Ovary (tissue), 9 donors: ENCODE results near the gene ABHD17B. TPM values are rescaled to one million over a fixed set of nuclear protein-coding genes. Genes with fewer than 3 reads are reported as not detected.

Experiments
- DNase-seq, 5 donors: peaks; one replicate each; pipeline ENCODE4 v3.0.0-alpha.2; 2019 to 2020
- H3K27ac ChIP-seq, 2 donors: fragments of 200-600 bp; one replicate each; pipeline versions ENCODE4 v1.5.1 to v1.8.0; 2019 to 2022
- H3K27me3 ChIP-seq: fragments of 200-600 bp; one replicate; pipeline ENCODE4 v1.8.0; 2022
- H3K36me3 ChIP-seq: fragments of 200-600 bp; sonication (generic); one replicate; pipeline ENCODE4 v1.5.1; 2019
- H3K4me1 ChIP-seq: one replicate; pipeline ENCODE4 v1.8.1; 2013; ENCODE audit warnings: mild to moderate bottlenecking, moderate library complexity; ENCODE audit not compliant: insufficient read depth
- H3K4me3 ChIP-seq: fragments of 200-600 bp; sonication (generic); one replicate; pipeline ENCODE4 v1.5.1; 2017
- H3K9me3 ChIP-seq, 2 donors: fragments of 200-600 bp in 1 of 2; sonication (generic) in 1 of 2; one replicate each; pipeline versions ENCODE4 v1.5.1 to v1.8.1; 2013 to 2019; ENCODE audit warnings: mild to moderate bottlenecking in 1 of 2, moderate library complexity in 1 of 2
- CTCF ChIP-seq, 3 donors: fragments of 450-650 bp in 2 of 3; fragments of 200-600 bp in 1 of 3; IDR thresholded peaks; one replicate each; pipeline versions ENCODE4 v1.5.1 to v1.8.0; 2016 to 2022; ENCODE audit warnings: antibody characterized with exemption in 3 of 3, mild to moderate bottlenecking in 1 of 3
- EP300 ChIP-seq: sonication (generic); formaldehyde crosslinking; IDR thresholded peaks from one replicate; pipeline ENCODE4 v1.6.1; 2017; ENCODE audit warnings: antibody characterized with exemption
- POLR2A ChIP-seq: fragments of 450-650 bp; IDR thresholded peaks from one replicate; pipeline ENCODE4 v1.6.1; 2017; ENCODE audit warnings: antibody characterized with exemption, mild to moderate bottlenecking, moderate library complexity
- WGBS, 3 donors: extraction: QIAGEN DNeasy Blood & Tissue Kit in 1 of 3; methylation state at CpG; one replicate each; pipeline versions ENCODE4 v1.1.5 to v1.1.7; 2013 to 2017; 5-methylcytosine and 5-hydroxymethylcytosine counted together
- intact Hi-C, 4 donors: fragments of 100-400 bp; cut with DNase I; formaldehyde crosslinking; loops; one replicate each; pipeline versions ENCODE4 v1.11.0 to v1.15.1; 2022 to 2023
- polyA plus RNA-seq, 2 donors: library from polyadenylated mRNA; stranded (reverse); fragments of 200-250 nt in 1 of 2; fragments of 350-450 nt in 1 of 2; fragmentation: Illumina TruSeq in 1 of 2; extraction: RNeasy Lipid Tissue Mini Kit (QIAGEN cat#74804) in 1 of 2; gene quantifications; one replicate each; pipeline ENCODE4 v1.2.3, GENCODE V29; 2013 to 2014
- total RNA-seq, 7 donors: library from RNA; depleted of rRNA in 2 of 7; stranded (reverse); fragments of >200 nt in 2 of 7; fragmentation: NEBNext Ultra II Directional in 3 of 7; extraction: Animal tissue kit (Norgen Biotek cat#: 25700) in 3 of 7; gene quantifications; one replicate each; pipeline versions ENCODE4 v1.1.0 to v1.2.4, GENCODE V29; 2016 to 2023
- donor health status: DM: no; HTN: no; CAD: no; lungs with moderate emphysema.
- donor health status: DM: no; HTN: no; CAD: no.
- donor health status: Bipolar disorder and iron deficiency.
- donor health status: DM: yes; HTN: yes; CAD: no.
- donor health status: DM: no; HTN: no; CAD: no.
- donor health status: DM: yes; HTN: yes; CAD: no.

Gene ABHD17B
- total and polyA plus RNA-seq, 9 donors, result 9.8 to 17.8 (median 14.8) TPM

- no peak overlapping the region for H3K27ac ChIP-seq
- WGBS, 3 donors, result 97 to 98% (median 97%) methylated on average over 6 of the region's 6 CpGs
- H3K9me3 ChIP-seq, result no peaks in the 10 kb centered on the region
- no peaks in the 10 kb centered on the region for H3K4me1 ChIP-seq
- TF ChIP-seq CTCF (IDR thresholded peaks at IDR 0.05) (no peak), POLR2A (no peak), EP300 (no peak)
- no peaks in the 10 kb centered on the region for H3K36me3 ChIP-seq
- no peak overlapping the region for H3K4me3 ChIP-seq
- DNase-seq, result no peak
- intact Hi-C loops, result no loop called here
- H3K27me3 ChIP-seq, result no peaks in the 10 kb centered on the region
These were observed 35.6 kb downstream of the ABHD17B start for GRCh38 chr9:71875345-71875744.

GRCh38 chr9:71863631-71864030 lies 47.4 kb downstream of the ABHD17B start:
- intact Hi-C loops, result no loop called here
- TF ChIP-seq CTCF (IDR thresholded peaks at IDR 0.05), result no peak
- no peak for TF ChIP-seq POLR2A
- no peak for TF ChIP-seq EP300
- no peaks in the 10 kb centered on the region for H3K27me3 ChIP-seq
- no peaks in the 10 kb centered on the region for H3K9me3 ChIP-seq
- WGBS, 3 donors, result 75 to 89% (median 88%) methylated on average over 1 of the region's 1 CpG
- H3K4me3 ChIP-seq, result no peak overlapping the region
- no peaks in the 10 kb centered on the region for H3K4me1 ChIP-seq
- DNase-seq, result no peak
- H3K27ac ChIP-seq, result no peak overlapping the region
- H3K36me3 ChIP-seq, result no peaks in the 10 kb centered on the region

GRCh38 chr9:71861618-71862017 lies 49.4 kb downstream of the ABHD17B start:
- Histone ChIP-seq H3K4me3 (no peak overlapping the region), H3K36me3 (no peaks in the 10 kb centered on the region), H3K27ac (no peak overlapping the region), H3K4me1 (no peaks in the 10 kb centered on the region), H3K9me3 (no peaks in the 10 kb centered on the region), H3K27me3 (no peaks in the 10 kb centered on the region)
- DNase-seq, result no peak
- intact Hi-C loops, result no loop called here
- no peak for TF ChIP-seq EP300
- no peak for TF ChIP-seq POLR2A
- TF ChIP-seq CTCF (IDR thresholded peaks at IDR 0.05), result no peak
- 85 to 90% (median 89%) methylated on average over 3 of the region's 3 CpGs for WGBS, 3 donors

GRCh38 chr9:71859939-71860338 lies 51.1 kb downstream of the ABHD17B start:
- Histone ChIP-seq H3K4me1 (no peaks in the 10 kb centered on the region), H3K36me3 (no peaks in the 10 kb centered on the region), H3K9me3 (no peaks in the 10 kb centered on the region), H3K27ac (no peak overlapping the region), H3K4me3 (no peak overlapping the region), H3K27me3 (no peaks in the 10 kb centered on the region)
- 98 to 100% (median 98%) methylated on average over 3 of the region's 3 CpGs for WGBS, 3 donors
- TF ChIP-seq EP300, result no peak
- TF ChIP-seq CTCF (IDR thresholded peaks at IDR 0.05), result no peak
- TF ChIP-seq POLR2A, result no peak
- intact Hi-C loops, result no loop called here
- DNase-seq, result no peak

- no peak for DNase-seq
- TF ChIP-seq POLR2A (no peak), EP300 (no peak), CTCF (IDR thresholded peaks at IDR 0.05) (no peak)
- intact Hi-C loops, result no loop called here
- H3K36me3 ChIP-seq, result no peaks in the 10 kb centered on the region
- H3K27me3 ChIP-seq, result no peaks in the 10 kb centered on the region
- H3K4me3 ChIP-seq, result no peak overlapping the region
- H3K9me3 ChIP-seq, result no peaks in the 10 kb centered on the region
- H3K4me1 ChIP-seq, result no peaks in the 10 kb centered on the region
- no peak overlapping the region for H3K27ac ChIP-seq
These were observed 52.2 kb downstream of the ABHD17B start for GRCh38 chr9:71858812-71859211.
